Activated T-cell treated with anti-CD3 and anti-CD28 coated beads, Interleukin-2, amount 50 U/mL, for 24 hours (primary cell): ENCODE data around the gene C1orf141.

Source experiments
- DNase-seq: peaks from one replicate; pipeline ENCODE4 v3.0.0-alpha.2; 2020
- H3K27ac Mint-ChIP-seq: 2 replicates; pipeline ENCODE4 v1.8.0; 2020; ENCODE audit warnings: mild to moderate bottlenecking, mixed read lengths
- H3K27me3 Mint-ChIP-seq: 2 replicates; pipeline ENCODE4 v1.8.0; 2020; ENCODE audit warnings: mixed read lengths
- H3K36me3 Mint-ChIP-seq: 2 replicates; pipeline ENCODE4 v1.8.0; 2020; ENCODE audit warnings: low read depth, mixed read lengths
- H3K4me1 Mint-ChIP-seq: 2 replicates; pipeline ENCODE4 v1.8.0; 2020; ENCODE audit warnings: low read depth, mixed read lengths
- H3K4me3 Mint-ChIP-seq: 2 replicates; pipeline ENCODE4 v1.8.0; 2020; ENCODE audit warnings: mild to moderate bottlenecking, moderate library complexity, mixed read lengths
- H3K9me3 Mint-ChIP-seq: 2 replicates; pipeline ENCODE4 v1.8.0; 2020; ENCODE audit warnings: mixed read lengths

Gene C1orf141

DNA sequence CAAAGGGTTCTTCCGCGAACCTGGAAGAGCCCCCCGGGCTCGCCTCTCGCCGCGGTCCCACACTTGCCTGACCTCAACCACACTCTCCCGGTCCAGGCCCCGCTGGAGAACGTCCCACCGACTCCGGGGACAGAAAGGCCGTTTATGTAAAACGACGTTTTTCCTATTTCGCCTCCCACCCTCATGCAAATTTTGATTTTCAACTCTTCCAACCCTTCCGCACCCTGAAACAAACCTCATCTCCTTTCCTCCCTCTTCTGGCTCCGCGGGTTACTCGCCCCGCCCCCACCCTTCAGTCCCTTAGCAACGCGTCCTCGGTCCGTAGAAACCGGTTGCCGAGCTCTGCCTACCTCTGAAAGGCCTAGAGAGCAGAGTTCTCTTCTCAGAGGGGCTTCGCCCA is at the start of gene C1orf141:
C1orf141 (minus strand) TSS at position 276 of the 400 bp plus-strand sequence. CDS start 7,730 bp downstream, outside the sequence.
- peaks cover 13% of the 10 kb centered on the region for H3K4me1 Mint-ChIP-seq
- H3K27me3 Mint-ChIP-seq, result peaks cover 7% of the 10 kb centered on the region
- no peak for DNase-seq
- H3K36me3 Mint-ChIP-seq, result no peaks in the 10 kb centered on the region
- no peaks in the 10 kb centered on the region for H3K9me3 Mint-ChIP-seq
- peak within 1 kb of the TSS; percentile 69 for H3K4me3 Mint-ChIP-seq
- no peak within 1 kb of the TSS for H3K27ac Mint-ChIP-seq

DNA sequence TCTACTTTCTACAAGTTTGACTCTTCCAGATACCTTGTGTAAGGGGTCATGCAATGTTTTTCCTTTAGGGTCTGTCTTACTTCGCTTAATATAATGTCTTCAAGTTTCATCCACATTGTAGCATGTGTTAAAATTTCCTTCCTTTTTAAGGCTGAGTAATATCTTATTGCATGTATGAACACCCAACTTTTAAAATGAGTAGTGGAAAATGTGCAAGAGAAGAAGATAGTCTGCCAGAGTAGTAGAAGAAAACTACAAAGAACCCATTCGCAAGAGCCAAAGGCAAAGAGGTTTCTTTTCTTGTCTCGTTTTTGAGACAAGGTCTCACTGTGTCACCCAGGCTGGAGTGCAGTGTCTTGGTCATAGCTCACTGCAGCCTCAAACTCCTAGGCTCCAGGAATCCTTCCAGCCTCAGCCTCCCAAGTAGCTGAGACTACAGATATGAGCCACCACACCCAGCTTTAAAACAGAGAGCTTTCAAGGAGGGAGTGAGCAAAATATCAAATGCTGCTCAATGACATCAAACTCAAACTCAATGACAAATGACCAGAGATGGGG is 40.8 kb upstream of the C1orf141 start:
- peaks cover 70% of the 10 kb centered on the region for H3K4me1 Mint-ChIP-seq
- H3K9me3 Mint-ChIP-seq, result peaks cover 10% of the 10 kb centered on the region
- DNase-seq, result no peak
- no peaks in the 10 kb centered on the region for H3K27me3 Mint-ChIP-seq
- H3K27ac Mint-ChIP-seq, result peak overlapping the region; percentile 99
- H3K4me3 Mint-ChIP-seq, result peak overlapping the region; percentile 52
- H3K36me3 Mint-ChIP-seq, result peaks cover 19% of the 10 kb centered on the region

DNA sequence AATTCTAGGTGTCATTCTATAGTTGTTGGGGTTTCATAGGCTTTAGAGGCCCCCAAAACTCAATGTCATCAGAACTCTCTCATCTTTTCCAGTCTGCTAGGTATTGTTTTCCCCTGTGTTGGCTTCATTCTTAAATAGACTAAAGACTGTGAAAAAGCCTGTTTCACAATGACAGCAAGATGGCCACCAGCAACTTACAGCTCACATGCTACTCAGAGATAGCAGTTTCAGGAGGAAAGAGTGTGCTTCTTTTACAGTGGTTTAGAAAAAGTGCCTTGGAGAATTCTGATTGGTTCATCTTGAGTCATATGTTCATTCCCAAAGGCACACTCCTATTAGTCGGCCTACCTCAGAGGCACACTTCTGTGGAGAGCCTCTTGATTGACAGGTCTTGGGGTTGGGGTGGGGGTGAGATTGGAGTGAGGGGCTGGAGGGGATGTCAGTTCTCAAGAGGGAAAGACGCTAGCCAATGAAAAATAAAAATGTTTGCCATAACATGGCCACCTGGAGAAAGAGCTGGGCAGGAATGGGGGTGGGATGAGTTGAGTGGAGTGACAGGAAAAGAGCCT is 40.0 kb upstream of the C1orf141 start:
- Mint-ChIP-seq H3K36me3 (peaks cover 19% of the 10 kb centered on the region), H3K27me3 (no peaks in the 10 kb centered on the region), H3K9me3 (peaks cover 10% of the 10 kb centered on the region), H3K27ac (peak overlapping the region; percentile 99), H3K4me3 (peak overlapping the region; percentile 52), H3K4me1 (peaks cover 75% of the 10 kb centered on the region)
- no peak for DNase-seq

DNA sequence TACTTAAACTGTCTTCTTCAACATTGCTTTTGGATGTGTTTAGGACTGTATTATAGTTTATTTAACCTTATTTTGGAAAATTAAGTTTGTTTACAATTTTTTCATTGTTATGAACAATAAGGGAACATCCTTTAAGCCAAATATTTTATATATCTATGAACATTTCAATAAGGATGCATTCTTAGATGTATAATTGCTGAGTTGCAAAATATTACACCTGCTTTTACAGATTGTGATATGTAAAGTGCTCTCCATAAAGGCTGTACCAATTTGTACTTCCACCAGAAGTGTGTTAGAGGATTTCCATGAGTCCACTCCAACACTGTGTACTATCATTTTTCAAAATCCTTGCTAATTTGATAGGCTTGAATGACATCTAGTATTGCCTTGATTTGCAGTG is 39.2 kb upstream of the C1orf141 start:
- H3K36me3 Mint-ChIP-seq, result peaks cover 26% of the 10 kb centered on the region
- H3K4me1 Mint-ChIP-seq, result peaks cover 74% of the 10 kb centered on the region
- DNase-seq, result no peak
- H3K4me3 Mint-ChIP-seq, result no peak overlapping the region
- H3K27ac Mint-ChIP-seq, result peak overlapping the region; percentile 99
- H3K27me3 Mint-ChIP-seq, result no peaks in the 10 kb centered on the region
- peaks cover 10% of the 10 kb centered on the region for H3K9me3 Mint-ChIP-seq

DNA sequence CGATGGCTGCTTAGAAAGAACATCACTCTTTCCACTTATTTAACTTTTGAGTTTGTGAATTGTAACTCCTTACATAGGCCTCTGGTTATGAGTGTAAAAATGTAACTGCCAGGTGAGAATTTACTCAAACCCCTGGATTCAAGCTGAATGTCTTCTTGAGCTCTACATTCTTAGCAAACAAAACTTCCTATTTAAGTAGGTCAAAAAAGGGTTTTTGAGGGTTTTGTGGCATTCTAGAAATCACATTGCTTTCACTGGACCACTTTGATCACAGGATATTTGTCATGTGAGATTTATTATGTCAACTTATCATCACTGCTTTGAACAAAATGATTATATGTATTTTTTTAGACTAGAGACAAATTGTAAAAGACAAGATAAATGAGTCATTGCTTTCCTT is 37.2 kb upstream of the C1orf141 start:
- Mint-ChIP-seq H3K27me3 (no peaks in the 10 kb centered on the region), H3K36me3 (peaks cover 33% of the 10 kb centered on the region), H3K9me3 (peaks cover 10% of the 10 kb centered on the region), H3K4me3 (peak overlapping the region; percentile 55), H3K4me1 (peaks cover 81% of the 10 kb centered on the region), H3K27ac (peak overlapping the region; percentile 100)
- no peak for DNase-seq

DNA sequence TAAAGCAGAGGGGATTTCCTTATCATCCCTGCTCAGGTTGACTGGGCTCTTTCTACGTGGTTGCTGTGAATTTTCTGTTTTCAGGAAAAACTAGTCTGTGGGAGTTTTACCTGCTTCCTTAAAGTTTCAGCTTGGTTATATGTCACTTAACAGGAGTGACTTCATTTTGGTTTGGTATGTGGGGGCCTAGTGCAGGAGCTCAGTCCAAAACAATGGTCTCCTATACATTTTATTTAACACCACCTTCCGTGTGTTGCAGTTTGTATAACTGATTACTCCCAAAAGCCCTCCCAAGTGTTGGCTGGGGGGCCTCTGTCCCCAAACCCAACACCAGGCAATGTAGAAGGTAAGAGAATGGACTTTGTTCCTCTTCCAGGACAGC is 36.8 kb upstream of the C1orf141 start:
- Mint-ChIP-seq H3K4me3 (peak overlapping the region; percentile 55), H3K9me3 (peaks cover 8% of the 10 kb centered on the region), H3K36me3 (peaks cover 31% of the 10 kb centered on the region), H3K27ac (peak overlapping the region; percentile 100), H3K27me3 (no peaks in the 10 kb centered on the region), H3K4me1 (peaks cover 80% of the 10 kb centered on the region)
- peak; percentile 68 for DNase-seq

DNA sequence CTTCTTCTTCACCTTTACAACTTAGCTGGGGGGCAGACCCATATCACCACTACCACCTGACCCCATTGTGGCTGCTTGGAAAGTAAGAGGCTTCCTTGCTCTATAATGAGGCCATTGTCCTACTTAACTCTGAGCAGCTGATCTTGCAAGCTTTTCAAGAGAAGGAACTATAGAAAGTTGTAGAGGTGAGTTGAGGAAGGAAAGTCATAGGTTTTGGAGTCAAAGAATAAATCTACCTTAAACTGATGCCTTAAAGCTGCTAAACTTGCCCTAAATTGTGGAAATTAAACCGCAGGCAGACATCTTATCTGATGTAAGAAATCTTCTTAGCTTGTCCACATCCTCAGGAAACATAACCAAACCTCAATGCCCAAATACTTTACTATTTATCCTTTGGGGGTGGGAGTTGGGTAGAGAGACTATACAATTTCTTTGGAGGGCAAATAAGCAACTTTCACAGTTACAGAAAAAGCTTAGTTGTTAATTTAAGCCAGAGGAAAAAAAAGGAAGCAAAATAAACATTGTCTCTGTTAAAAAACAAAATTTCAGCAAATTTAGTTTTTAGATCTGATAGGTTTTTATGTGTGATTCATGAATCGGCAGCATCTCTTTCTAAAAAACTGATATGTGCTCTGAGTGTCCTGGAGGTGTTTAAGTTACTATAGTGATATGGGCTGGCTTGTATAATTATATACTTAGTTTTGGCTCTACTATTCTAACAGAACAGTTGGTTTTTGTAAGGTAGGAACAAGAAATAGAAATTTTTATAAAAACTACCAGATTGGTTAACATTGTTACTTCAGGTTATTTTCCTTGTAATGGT is 36.2 kb upstream of the C1orf141 start:
- no peaks in the 10 kb centered on the region for H3K27me3 Mint-ChIP-seq
- peaks cover 28% of the 10 kb centered on the region for H3K36me3 Mint-ChIP-seq
- peaks cover 8% of the 10 kb centered on the region for H3K9me3 Mint-ChIP-seq
- DNase-seq, result no peak
- peak overlapping the region; percentile 100 for H3K27ac Mint-ChIP-seq
- H3K4me3 Mint-ChIP-seq, result peak overlapping the region; percentile 55
- peaks cover 82% of the 10 kb centered on the region for H3K4me1 Mint-ChIP-seq

DNA sequence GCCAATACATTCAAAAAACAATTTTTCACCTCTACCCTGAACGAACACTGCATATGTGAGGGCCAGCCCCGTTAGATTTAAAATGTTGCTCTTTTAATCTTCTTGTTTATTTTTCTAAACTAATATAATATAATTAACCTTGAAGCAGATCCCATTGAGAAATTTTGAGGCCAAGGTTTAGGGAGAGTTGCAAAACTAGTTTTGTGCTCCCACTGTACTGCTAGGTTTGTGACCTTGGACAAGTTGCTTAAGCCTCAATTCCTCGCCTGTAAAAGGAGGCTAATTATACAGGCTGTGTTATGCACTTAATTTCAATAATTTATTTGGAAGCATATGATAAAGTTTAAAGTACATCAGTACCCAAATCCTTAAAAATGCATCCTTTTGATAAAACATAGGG is 35.2 kb upstream of the C1orf141 start:
- peaks cover 81% of the 10 kb centered on the region for H3K4me1 Mint-ChIP-seq
- H3K4me3 Mint-ChIP-seq, result peak overlapping the region; percentile 63
- no peak overlapping the region for H3K27ac Mint-ChIP-seq
- H3K9me3 Mint-ChIP-seq, result peaks cover 6% of the 10 kb centered on the region
- no peaks in the 10 kb centered on the region for H3K27me3 Mint-ChIP-seq
- no peak for DNase-seq
- peaks cover 23% of the 10 kb centered on the region for H3K36me3 Mint-ChIP-seq

DNA sequence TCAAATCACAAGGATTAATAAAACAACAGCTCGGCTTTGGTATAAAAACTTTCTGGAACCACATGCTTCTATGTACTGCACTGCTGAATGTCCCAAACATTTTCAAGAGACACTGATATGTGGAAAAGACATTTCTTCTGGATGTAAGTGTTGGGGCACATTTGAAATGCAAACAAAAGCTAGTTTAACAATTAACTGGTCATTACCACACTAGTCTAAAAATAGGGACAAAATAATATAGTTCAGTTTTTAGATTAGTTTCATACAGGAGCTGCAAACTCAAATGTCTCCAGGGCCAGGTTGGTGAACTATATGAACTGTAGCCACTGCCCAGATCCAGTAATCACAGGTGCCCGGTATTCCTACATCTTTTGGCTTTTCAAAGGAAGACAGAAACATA is 34.7 kb upstream of the C1orf141 start:
- Mint-ChIP-seq H3K36me3 (peaks cover 21% of the 10 kb centered on the region), H3K27me3 (no peaks in the 10 kb centered on the region), H3K9me3 (peaks cover 7% of the 10 kb centered on the region), H3K4me1 (peaks cover 81% of the 10 kb centered on the region), H3K27ac (peak overlapping the region; percentile 64), H3K4me3 (peak overlapping the region; percentile 63)
- no peak for DNase-seq

DNA sequence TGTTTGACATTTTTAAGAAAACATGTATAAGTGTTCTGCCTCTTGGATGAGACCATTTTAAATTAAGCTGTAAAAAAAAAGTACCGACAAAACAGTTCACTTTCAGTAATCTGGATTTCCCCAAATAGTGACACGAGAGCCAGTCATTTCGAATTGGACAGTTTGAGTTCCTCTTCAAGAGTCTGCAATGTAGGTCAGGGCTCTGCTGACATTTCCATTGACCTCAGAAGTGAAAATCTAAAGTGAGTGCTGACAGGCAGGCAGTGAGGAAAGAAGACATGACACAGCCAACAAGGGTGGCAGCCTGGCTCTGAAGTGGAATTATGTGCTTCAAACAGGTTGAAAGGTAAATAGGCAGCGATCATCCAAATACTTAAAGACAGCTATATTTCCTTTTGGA is 31.4 kb upstream of the C1orf141 start, which contains the start of gene IL23R:
IL23R (plus strand) TSS at position 259 of the 400 bp plus-strand sequence. CDS start 1,667 bp downstream, outside the sequence.
- H3K9me3 Mint-ChIP-seq, result peaks cover 7% of the 10 kb centered on the region
- no peak for DNase-seq
- peaks cover 71% of the 10 kb centered on the region for H3K4me1 Mint-ChIP-seq
- peak within 1 kb of the TSS; percentile 59 for H3K4me3 Mint-ChIP-seq
- H3K27me3 Mint-ChIP-seq, result no peaks in the 10 kb centered on the region
- peak within 1 kb of the TSS; percentile 89 for H3K27ac Mint-ChIP-seq
- peaks cover 15% of the 10 kb centered on the region for H3K36me3 Mint-ChIP-seq

DNA sequence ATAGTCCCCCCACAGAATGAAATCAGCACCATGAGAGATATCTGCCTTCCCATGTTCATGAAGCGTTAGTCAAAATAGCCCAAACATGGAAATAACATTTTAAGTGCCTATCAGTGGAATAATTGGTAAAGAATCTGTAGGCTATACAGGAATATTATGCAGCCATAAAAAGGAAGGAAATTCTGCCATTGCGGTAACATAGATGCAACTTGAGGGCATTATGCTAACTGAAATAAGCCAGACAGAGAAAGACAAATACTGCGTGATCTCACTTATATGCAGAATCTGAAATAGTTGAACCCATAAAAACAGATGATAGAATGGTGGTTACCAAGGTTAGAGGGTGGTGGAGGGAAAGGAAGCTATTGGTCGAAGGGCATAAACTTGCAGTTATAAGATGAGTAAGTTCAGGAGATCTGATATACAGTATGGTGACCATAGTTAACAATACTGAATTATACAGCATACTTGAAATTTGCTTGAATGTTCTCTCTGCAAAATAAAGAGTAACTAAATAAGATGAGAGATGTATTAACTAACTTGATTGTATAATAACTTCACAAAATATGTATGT is 30.8 kb upstream of the C1orf141 start:
- no peak for DNase-seq
- peaks cover 15% of the 10 kb centered on the region for H3K36me3 Mint-ChIP-seq
- no peak overlapping the region for H3K4me3 Mint-ChIP-seq
- H3K27me3 Mint-ChIP-seq, result no peaks in the 10 kb centered on the region
- peak overlapping the region; percentile 87 for H3K27ac Mint-ChIP-seq
- peaks cover 68% of the 10 kb centered on the region for H3K4me1 Mint-ChIP-seq
- peaks cover 7% of the 10 kb centered on the region for H3K9me3 Mint-ChIP-seq

DNA sequence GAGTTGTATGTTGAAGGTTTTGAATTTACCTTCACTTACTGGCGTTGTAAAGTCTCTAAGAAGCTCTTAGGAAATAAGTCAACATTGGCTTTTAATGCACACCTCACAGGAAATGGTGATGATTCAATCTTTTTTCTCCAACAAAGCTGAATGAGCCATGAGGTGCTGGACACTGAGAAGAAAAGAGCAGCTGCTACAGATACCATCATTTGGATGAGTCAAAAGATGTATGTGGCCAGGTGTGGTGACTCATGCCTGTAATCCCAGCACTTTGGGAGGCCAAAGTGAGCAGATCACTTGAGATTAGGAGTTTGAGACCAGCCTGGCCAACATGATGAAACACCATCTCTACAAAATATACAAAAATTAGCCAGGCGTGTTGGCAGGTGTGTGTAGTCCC is 28.2 kb upstream of the C1orf141 start:
- Mint-ChIP-seq H3K4me3 (peak overlapping the region; percentile 51), H3K27me3 (no peaks in the 10 kb centered on the region), H3K27ac (peak overlapping the region; percentile 88), H3K9me3 (peaks cover 10% of the 10 kb centered on the region), H3K36me3 (peaks cover 4% of the 10 kb centered on the region), H3K4me1 (peaks cover 65% of the 10 kb centered on the region)
- DNase-seq, result peak; percentile 58

DNA sequence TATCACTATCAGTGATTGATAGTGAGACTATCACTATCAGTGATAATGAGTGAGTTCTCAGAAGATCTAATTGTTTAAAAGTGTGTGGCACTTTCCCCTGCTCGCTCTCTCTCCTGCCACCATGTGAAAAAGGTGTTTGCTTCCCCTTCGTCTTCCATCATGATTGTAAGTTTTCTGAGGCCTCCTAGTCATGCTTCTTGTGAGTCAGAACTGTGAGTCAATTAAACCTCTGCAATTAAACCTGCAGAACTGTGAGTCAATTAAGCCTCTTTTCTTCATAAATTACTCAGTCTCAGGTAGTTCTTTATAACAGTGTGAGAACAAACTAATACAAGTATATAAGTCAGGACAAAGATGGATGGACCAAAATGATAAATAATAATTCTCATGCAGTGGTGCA is 24.5 kb upstream of the C1orf141 start:
- H3K9me3 Mint-ChIP-seq, result peaks cover 3% of the 10 kb centered on the region
- peak overlapping the region; percentile 93 for H3K27ac Mint-ChIP-seq

DNA sequence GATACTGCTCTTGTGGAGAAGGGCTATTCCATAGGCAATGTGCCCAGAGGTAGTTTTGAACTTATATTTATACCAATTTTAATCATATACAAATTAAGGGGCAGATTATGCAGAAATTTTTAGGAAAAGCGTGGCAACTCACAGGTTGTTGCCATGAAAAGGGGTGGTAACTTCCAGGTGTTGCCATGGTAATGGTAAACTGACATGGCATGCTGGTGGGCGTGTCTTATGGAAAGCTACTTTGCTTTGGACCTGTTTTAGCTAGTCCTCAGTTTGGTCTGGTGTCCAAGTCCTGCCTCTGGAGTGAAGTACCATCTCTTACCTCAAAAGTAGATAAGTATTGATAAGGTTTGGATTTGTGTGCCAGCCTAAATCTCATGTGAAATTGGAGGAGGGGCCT is 23.6 kb upstream of the C1orf141 start:
- no peak for DNase-seq
- peaks cover 2% of the 10 kb centered on the region for H3K36me3 Mint-ChIP-seq
- peak overlapping the region; percentile 90 for H3K27ac Mint-ChIP-seq
- no peak overlapping the region for H3K4me3 Mint-ChIP-seq
- H3K9me3 Mint-ChIP-seq, result peaks cover 3% of the 10 kb centered on the region
- peaks cover 37% of the 10 kb centered on the region for H3K4me1 Mint-ChIP-seq
- H3K27me3 Mint-ChIP-seq, result no peaks in the 10 kb centered on the region

More for the DNA sequence above, 24.5 kb upstream of the C1orf141 start:
- H3K36me3 Mint-ChIP-seq, result peaks cover 2% of the 10 kb centered on the region
- H3K4me3 Mint-ChIP-seq, result peak overlapping the region; percentile 46
- DNase-seq, result no peak
- H3K27me3 Mint-ChIP-seq, result no peaks in the 10 kb centered on the region
- H3K4me1 Mint-ChIP-seq, result peaks cover 42% of the 10 kb centered on the region
